Activated T-helper 1 cell treated with anti-CD3 and anti-CD28 coated beads, Interleukin-12 subunit alpha, Interleukin-12 subunit beta, Interleukin-2, Interleukin-4 antibody, amounts not matched to agents 30 ng/mL and 10 ng/mL and 1 ng/mL, durations not matched to agents 14 hours and 24 hours and 36 hours (primary cell): ENCODE data around the gene ACRBP. TPM values are rescaled to one million over a fixed set of nuclear protein-coding genes. Genes with fewer than 3 reads are reported as not detected.
A peak's percentile ranks its signal among the peaks of the same experiment; 100 is the strongest.

Experiments
- DNase-seq: peaks from one replicate; pipeline ENCODE4 v3.0.0; 2021; ENCODE audit warnings: low spot score
- H3K27ac Mint-ChIP-seq: one replicate; pipeline ENCODE4 v1.8.0; 2021; ENCODE audit warnings: mild to moderate bottlenecking, mixed read lengths
- H3K27me3 Mint-ChIP-seq: one replicate; pipeline ENCODE4 v1.8.0; 2022; ENCODE audit warnings: mild to moderate bottlenecking, moderate library complexity, mixed read lengths; ENCODE audit not compliant: insufficient read depth
- H3K36me3 Mint-ChIP-seq: one replicate; pipeline ENCODE4 v1.8.0; 2021; ENCODE audit warnings: low read depth, mixed read lengths
- H3K4me1 Mint-ChIP-seq: one replicate; pipeline ENCODE4 v1.8.0; 2021; ENCODE audit warnings: low read depth, mixed read lengths
- H3K4me3 Mint-ChIP-seq: one replicate; pipeline ENCODE4 v1.8.0; 2021; ENCODE audit warnings: mild to moderate bottlenecking, moderate library complexity, mixed read lengths
- H3K9me3 Mint-ChIP-seq: one replicate; pipeline ENCODE4 v1.8.0; 2021; ENCODE audit warnings: mixed read lengths
- intact Hi-C: fragments of 100-400 bp; cut with micrococcal nuclease; formaldehyde crosslinking; loops from one replicate; pipeline ENCODE4 v1.15.1; 2024
- total RNA-seq: library from RNA; stranded (reverse); gene quantifications from 2 replicates; pipeline ENCODE4 v1.2.3, GENCODE V29; 2022

ACRBP gene
- total RNA-seq, 1 donor from 2014 or later, result 1.0 TPM

- intact Hi-C loops, result no loop called here
- no peak for DNase-seq
- Mint-ChIP-seq H3K27ac (no peak overlapping the region), H3K4me3 (no peak overlapping the region), H3K27me3 (peaks cover 10% of the 10 kb centered on the region), H3K4me1 (peaks cover 14% of the 10 kb centered on the region), H3K36me3 (peaks cover 24% of the 10 kb centered on the region), H3K9me3 (peaks cover 21% of the 10 kb centered on the region)
These were observed 3.5 kb downstream of the ACRBP start for GRCh38 chr12:6643569-6644256.

GRCh38 chr12:6641131-6641530, 6.1 kb downstream of the ACRBP start:
- Mint-ChIP-seq H3K27ac (no peak overlapping the region), H3K4me1 (peaks cover 10% of the 10 kb centered on the region), H3K9me3 (peaks cover 21% of the 10 kb centered on the region), H3K27me3 (peaks cover 10% of the 10 kb centered on the region), H3K4me3 (no peak overlapping the region), H3K36me3 (peaks cover 11% of the 10 kb centered on the region)
- no peak for DNase-seq
- intact Hi-C loops, result no loop called here

- Mint-ChIP-seq H3K27me3 (peaks cover 10% of the 10 kb centered on the region), H3K4me3 (no peak overlapping the region), H3K36me3 (peaks cover 11% of the 10 kb centered on the region), H3K27ac (no peak overlapping the region), H3K4me1 (peaks cover 15% of the 10 kb centered on the region), H3K9me3 (peaks cover 21% of the 10 kb centered on the region)
- intact Hi-C loops, result no loop called here
- no peak for DNase-seq
These were observed 6.7 kb downstream of the ACRBP start for GRCh38 chr12:6640497-6640896.

- H3K4me1 Mint-ChIP-seq, result peaks cover 19% of the 10 kb centered on the region
These were observed 8.0 kb downstream of the ACRBP start for GRCh38 chr12:6639151-6639801.

GRCh38 chr12:6638305-6638704, 8.9 kb downstream of the ACRBP start:
- Mint-ChIP-seq H3K36me3 (peaks cover 2% of the 10 kb centered on the region), H3K27me3 (peaks cover 8% of the 10 kb centered on the region), H3K4me1 (peaks cover 22% of the 10 kb centered on the region), H3K4me3 (no peak overlapping the region), H3K9me3 (peaks cover 4% of the 10 kb centered on the region), H3K27ac (no peak overlapping the region)
- intact Hi-C loops, result no loop called here
- DNase-seq, result no peak

More at GRCh38 chr12:6639151-6639801, 8.0 kb downstream of the ACRBP start:
- Mint-ChIP-seq H3K9me3 (peaks cover 13% of the 10 kb centered on the region), H3K27me3 (peaks cover 8% of the 10 kb centered on the region), H3K4me3 (no peak overlapping the region), H3K27ac (no peak overlapping the region), H3K36me3 (peaks cover 6% of the 10 kb centered on the region)
- no peak for DNase-seq
- intact Hi-C loops, result no loop called here

- peaks cover 43% of the 10 kb centered on the region for H3K4me1 Mint-ChIP-seq
These were observed 11.2 kb downstream of the ACRBP start, which contains the start of gene LPAR5 for GRCh38 chr12:6635856-6636531. LPAR5 (minus strand) TSS chr12:6635959; CDS start chr12:6621248, 14,711 bp downstream.

GRCh38 chr12:6635375-6635855, 11.8 kb downstream of the ACRBP start:
- Mint-ChIP-seq H3K4me1 (peaks cover 48% of the 10 kb centered on the region), H3K27me3 (no peaks in the 10 kb centered on the region), H3K36me3 (no peaks in the 10 kb centered on the region), H3K9me3 (no peaks in the 10 kb centered on the region), H3K27ac (peak overlapping the region; percentile 27), H3K4me3 (peak overlapping the region; percentile 61)
- peak; percentile 31 for DNase-seq
- intact Hi-C loops, result loop anchor here (1.0 kb wide), 2 partner anchors 8 to 28 kb away; partner anchors contain the start of gene ING4

More at GRCh38 chr12:6635856-6636531, 11.2 kb downstream of the ACRBP start, which contains the start of gene LPAR5:
- no peaks in the 10 kb centered on the region for H3K9me3 Mint-ChIP-seq
- peak within 1 kb of the TSS; percentile 55 for H3K27ac Mint-ChIP-seq
- intact Hi-C loops, result loop anchor here (1.0 kb wide), 2 partner anchors 9 to 27 kb away; partner anchors contain the start of gene ING4
- H3K27me3 Mint-ChIP-seq, result peaks cover under 1% of the 10 kb centered on the region
- no peaks in the 10 kb centered on the region for H3K36me3 Mint-ChIP-seq
- H3K4me3 Mint-ChIP-seq, result peak within 1 kb of the TSS; percentile 61
- DNase-seq, result no peak

- no peaks in the 10 kb centered on the region for H3K27me3 Mint-ChIP-seq
- H3K9me3 Mint-ChIP-seq, result no peaks in the 10 kb centered on the region
- peak overlapping the region; percentile 96 for H3K27ac Mint-ChIP-seq
- DNase-seq, result peak; percentile 46
- no peaks in the 10 kb centered on the region for H3K36me3 Mint-ChIP-seq
- intact Hi-C loops, result loop anchor here (2.0 kb wide), 1 partner anchor 24 kb away; no protein-coding TSS in a partner anchor
- H3K4me1 Mint-ChIP-seq, result peaks cover 60% of the 10 kb centered on the region
- H3K4me3 Mint-ChIP-seq, result peak overlapping the region; percentile 67
These were observed 14.9 kb downstream of the ACRBP start for GRCh38 chr12:6632026-6632983.

- Mint-ChIP-seq H3K9me3 (no peaks in the 10 kb centered on the region), H3K4me1 (peaks cover 63% of the 10 kb centered on the region), H3K36me3 (no peaks in the 10 kb centered on the region), H3K27me3 (no peaks in the 10 kb centered on the region), H3K4me3 (peak overlapping the region; percentile 67), H3K27ac (peak overlapping the region; percentile 96)
- DNase-seq, result no peak
- intact Hi-C loops, result no loop called here
These were observed 15.7 kb downstream of the ACRBP start for GRCh38 chr12:6631549-6631961.

GRCh38 chr12:6630736-6631135, 16.5 kb downstream of the ACRBP start:
- intact Hi-C loops, result no loop called here
- Mint-ChIP-seq H3K9me3 (no peaks in the 10 kb centered on the region), H3K4me1 (peaks cover 59% of the 10 kb centered on the region), H3K36me3 (no peaks in the 10 kb centered on the region), H3K27me3 (no peaks in the 10 kb centered on the region), H3K27ac (peak overlapping the region; percentile 96), H3K4me3 (peak overlapping the region; percentile 67)
- DNase-seq, result no peak

- Mint-ChIP-seq H3K27ac (peak overlapping the region; percentile 77), H3K36me3 (no peaks in the 10 kb centered on the region), H3K9me3 (no peaks in the 10 kb centered on the region), H3K4me1 (peaks cover 44% of the 10 kb centered on the region), H3K4me3 (peak overlapping the region; percentile 84), H3K27me3 (no peaks in the 10 kb centered on the region)
- intact Hi-C loops, result loop anchor here (1.0 kb wide), 1 partner anchor 8 kb away; the partner anchor contains the start of gene LPAR5
- DNase-seq, result no peak
These were observed 19.6 kb downstream of the ACRBP start for GRCh38 chr12:6627616-6628015.
